HK-2 (cell line): ENCODE results near the gene MPPED2.

ENCODE experiments used
- DNase-seq: peaks from one replicate; pipeline ENCODE4 v3.0.0-alpha.2; 2018; ENCODE audit not compliant: unreplicated experiment

MPPED2 gene

DNA sequence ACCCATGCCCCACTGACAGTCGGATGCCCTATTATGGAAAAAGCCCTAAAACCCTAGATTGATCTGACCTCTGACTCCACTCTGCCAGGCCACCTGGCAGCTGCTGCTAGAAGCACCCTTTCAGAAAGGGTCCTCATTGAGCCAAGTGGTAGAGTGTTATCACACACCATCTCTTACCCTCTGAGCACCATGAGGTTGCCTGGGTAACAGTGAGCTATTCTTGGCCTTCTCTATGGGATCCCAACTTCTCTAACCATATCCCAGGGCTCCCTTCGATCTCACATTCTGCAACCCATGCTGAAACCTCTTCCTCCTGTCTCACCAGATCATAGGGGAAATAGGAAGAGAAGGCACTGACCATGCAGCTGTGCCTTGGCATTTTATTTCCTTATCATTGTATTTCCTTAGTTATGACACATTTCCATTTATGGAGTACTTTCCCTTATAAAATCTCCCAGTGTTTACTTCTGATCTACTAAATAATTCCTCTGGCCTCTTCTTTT, 52.7 kb downstream of the MPPED2 start:
- no peak for DNase-seq

DNA sequence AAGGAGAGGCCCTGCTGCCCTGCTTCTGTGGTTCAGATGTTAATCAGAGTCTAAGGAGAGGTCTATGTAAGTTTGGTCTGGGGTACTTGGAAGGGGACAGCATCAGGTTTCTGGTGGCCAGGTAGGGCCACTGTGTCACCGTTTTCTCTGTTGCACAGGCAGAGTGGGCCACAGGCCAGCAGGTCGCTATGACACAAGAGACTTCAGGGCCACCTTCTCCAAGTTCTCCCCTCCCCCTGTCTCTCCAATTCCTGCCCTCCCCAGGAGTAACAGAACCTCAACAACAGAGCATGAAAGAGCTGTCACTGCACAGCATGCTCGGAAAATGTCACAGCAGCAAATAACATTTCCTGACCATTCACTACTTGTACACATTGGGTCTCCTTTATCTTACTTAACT, 58.6 kb downstream of the MPPED2 start:
- DNase-seq = no peak

DNA sequence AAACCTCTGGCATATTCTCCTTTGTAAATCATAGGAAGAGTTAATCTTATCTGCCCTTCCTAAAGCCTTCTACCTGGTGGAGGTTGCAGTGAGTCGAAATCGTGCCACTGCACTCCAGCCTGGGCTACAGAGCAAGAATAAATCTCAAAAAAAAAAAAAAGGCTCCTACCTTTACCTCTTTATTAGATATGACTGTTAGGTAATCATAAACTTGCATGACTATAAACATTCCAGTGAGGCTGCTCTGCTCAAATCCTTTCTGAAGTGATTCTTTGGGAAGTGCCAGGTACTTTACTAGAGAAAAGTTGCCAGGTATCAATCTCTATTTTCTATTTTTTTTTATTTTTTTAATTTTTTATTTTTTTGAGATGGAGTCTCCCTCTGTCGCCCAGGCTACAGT, 59.6 kb downstream of the MPPED2 start:
- no peak for DNase-seq

DNA sequence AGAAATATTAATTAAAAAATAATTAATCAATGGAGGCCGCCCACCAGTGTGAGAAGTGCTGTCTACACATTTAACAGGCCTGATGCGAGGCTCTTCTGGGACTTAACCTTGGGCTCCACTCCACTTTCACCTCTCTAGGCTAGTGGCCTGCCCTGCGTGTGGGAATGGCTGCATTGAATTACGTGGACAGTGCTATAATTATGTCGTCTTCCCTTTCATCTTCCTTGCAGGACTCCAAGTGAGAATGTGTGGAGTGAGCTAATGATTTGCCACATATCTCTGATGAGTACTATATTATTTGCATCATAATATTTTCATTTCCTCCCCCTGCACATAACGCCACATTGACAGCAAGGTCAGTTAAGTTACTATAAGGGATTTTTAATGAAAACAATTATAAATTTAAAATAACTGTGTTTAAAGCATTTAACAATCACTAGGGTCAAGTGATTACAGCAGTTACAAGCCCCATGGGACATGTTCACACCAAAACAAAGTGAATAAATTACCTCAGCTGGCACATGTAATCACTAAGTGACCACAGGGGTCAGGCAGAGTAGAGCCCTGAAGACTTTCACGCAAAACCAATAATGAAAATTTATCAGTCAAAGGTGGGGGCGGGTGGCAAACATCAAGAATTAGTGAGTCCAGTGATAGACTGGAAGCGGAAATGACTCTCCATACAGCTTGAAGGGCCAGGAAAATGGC, 63.5 kb downstream of the MPPED2 start:
- no peak for DNase-seq

DNA sequence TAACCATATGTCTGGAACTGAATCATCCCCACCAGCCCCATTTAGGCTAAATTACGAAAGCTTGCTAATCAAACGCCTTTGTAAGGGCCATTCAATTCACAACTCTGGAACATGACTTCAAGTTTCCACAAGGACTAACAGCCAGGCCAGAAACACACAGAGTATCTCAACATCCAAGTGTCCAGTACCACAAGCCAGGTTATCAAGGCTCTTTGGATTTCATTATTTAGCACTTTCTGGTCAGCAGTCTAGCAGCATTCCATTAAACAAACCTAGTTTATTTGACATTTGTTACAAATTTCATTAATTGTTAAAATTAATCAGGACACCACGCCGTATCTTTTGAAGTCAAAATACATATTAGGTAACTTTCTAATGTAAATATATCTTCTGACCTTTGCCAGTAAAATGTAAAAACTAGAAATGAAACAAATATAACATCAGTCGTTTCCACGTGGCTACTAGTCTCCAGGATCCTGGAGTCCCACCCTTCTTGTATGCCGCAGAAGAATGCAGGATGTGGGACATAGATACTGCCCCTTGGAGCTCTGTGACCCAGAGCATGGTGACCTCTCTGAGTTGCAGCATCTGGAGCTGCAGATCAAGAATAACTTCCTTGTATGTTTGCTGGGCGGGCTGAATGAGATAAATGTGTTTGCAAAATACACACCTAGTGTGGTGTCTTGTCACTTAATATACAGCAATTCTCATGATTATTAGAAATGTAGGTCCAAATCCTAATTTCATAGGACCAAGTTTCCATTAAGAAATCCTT, 64.7 kb downstream of the MPPED2 start:
- no peak for DNase-seq

DNA sequence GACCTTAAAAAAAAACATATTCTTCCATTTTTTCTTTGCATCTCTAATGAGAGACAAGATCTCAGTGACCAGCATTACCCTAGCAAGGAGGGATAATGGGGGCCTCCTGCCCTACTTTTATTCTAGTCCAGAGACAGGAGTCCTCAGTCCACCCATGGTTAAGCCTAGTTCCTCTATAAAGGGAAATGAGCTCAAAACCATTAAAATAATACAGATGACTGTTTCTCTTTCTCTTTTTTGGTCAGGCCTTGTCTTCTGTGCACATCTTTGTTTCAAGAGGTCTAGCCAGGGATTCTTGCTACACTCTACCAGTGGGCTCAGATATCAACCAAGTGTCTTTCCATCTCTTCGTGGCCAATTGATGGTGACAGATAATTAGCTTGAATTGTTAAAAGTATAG, 73.1 kb downstream of the MPPED2 start:
- DNase-seq = no peak

DNA sequence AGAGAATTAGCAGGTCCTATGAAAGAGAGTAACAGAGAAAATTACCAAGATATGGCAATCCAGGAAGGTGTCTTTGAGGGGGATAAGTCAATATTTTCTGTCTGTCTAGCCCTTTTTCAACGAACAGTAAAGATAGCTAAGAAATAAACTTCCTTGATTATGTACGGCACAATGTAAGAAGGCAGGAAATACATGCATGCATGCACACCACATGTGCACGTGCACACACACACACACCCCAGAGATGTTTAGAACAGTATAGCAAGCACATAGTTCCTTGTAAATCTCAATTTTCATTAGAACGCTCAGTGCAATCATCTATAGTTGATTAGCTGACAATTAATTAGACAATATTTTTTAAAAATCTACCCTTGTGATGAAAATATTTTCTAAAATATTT, 74.7 kb downstream of the MPPED2 start:
- no peak for DNase-seq

DNA sequence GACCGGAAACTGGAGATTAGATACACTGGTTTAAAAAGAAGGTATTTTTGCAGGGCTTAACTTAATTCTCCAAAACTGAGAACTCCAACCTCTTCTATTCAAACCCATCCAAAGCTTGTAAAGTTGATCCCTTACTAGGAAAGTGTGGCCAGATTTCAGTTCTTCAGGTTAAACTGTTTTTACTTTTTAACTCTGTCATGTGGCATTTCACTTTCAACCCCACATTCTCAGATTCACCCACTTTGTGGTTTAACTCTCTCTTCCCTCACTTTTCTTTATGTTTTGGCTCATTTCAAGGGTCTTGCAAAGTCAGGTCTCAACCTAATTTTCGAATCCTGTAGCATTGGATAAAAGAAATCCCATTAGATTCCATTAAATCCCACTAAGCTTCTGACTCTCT, 75.4 kb downstream of the MPPED2 start:
- no peak for DNase-seq

DNA sequence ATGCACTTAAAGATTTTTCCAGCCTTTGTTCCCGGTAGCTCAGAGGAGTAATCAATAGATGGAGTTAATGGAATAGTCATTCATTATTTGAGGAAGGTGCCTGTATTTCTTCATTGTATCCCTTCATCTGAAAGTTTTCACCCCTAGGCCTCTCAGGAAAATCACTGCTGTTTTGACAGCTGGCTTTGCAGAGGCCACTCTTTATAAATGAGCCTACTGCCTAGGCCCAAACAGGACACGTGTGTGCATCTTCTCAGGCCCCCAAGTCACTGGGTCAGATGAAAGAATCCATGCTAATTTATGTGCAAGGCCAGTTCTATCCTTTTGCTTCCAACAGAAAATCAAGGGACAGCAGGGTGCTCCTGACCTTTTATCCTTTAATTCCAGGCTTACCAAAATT, 76.8 kb downstream of the MPPED2 start:
- DNase-seq = no peak

DNA sequence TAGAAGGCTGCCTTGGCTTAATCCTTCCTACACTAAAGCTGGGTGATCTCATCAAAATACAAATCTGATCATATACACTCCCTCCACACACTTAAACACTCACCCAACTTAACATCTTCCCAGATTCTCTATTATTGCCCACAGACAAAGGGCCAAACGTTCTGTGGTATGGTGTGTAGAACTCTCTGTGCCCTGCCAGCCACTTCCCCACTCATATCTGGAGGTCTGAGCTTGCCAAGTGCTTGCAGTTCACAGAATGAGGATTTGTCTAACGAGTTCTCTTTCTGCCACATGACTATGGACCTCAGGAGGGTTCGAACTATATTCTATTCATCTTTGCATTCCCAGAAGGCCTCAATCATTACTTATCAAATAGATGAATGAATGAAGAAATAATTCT, 77.6 kb downstream of the MPPED2 start:
- DNase-seq = no peak

DNA sequence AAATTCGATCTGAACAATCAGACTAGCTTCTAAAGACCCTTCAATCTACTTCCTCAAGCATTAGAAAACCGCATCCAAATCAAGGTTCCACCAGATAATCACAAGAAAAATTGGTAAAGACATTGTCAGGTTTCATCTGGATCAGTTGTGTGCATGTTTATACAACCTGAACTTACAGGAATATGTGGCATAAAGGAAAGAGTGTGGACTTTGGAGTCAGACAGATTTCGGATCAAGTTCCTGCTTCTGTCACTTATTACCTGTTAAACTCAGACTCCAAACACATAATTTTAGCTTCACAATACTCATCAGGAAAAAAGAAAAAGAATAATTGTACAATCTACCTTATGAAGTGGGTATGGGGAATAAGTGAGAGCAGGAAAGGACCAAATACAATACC, 80.5 kb downstream of the MPPED2 start:
- no peak for DNase-seq

DNA sequence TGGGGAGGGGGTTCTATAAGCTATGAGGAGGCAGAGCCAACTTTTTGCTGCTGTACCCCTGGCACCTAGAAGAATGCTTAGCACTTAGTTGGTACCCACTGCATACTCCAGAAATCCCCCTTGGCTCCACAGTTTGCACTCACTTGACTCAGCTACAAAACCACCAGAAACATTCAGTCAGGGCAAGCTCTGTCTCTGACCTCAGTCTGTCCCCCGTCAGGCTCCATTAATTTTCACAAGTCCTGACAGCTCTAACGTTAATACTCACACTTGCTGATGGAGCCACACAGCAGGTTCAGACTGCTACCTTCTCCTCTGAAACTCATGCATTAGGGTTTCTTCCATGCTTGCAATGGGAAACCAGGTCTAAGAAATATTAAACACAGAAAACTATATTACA, 81.7 kb downstream of the MPPED2 start:
- no peak for DNase-seq

DNA sequence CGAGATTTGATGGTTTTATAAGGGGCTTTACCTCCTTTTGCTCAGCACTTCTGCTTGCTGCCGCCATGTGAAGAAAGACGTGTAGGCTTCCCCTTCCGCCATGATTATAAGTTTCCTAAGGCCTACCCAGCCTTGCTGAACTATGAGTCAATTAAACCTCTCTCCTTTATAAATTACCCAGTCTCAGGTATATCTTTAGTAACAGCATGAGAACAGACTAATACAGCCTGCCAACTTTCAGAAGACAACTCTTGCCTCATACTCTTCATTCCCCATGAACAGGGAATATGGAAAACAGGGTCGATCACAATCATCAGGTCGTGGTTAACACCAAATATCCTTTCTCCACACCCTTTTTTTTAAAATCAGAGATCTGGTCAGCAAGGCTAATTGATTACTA, 83.0 kb downstream of the MPPED2 start:
- DNase-seq = no peak

DNA sequence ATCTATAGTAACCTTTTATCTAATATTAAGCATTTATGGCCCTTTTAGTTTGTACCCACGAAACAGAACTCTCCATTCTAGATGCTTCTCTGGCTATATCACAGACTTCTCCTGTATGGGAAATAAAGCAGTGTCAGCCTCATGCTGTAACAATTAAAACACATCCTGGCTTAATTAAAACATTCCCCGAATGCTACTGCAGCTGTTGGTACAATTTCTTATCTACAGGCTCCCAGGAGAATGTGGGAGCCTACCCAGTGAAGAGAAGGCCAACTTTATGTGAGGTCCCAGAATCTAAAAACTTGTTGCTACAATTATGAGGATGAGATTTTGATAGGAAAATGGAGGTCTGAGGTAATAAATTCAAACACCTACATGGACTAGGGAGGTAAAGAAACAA, 83.8 kb downstream of the MPPED2 start:
- DNase-seq = no peak

DNA sequence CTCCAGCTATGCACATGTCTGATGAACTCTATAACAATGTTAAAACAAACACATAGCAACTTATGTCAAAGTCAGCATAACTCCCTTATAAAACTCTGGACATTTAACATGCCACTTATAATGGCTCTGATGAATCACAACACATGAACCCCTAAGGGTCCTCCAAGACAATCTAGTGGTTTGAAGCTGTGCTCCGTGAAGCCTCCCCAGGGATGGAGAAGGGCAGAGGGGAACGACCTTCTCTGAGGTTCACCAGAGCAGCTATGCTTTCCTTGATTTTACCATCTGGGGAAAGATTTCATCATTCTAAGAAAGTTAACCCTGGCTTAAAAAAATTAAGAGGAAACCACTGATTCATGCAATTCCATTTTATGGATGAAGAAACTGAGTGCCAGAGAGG, 84.4 kb downstream of the MPPED2 start:
- no peak for DNase-seq

DNA sequence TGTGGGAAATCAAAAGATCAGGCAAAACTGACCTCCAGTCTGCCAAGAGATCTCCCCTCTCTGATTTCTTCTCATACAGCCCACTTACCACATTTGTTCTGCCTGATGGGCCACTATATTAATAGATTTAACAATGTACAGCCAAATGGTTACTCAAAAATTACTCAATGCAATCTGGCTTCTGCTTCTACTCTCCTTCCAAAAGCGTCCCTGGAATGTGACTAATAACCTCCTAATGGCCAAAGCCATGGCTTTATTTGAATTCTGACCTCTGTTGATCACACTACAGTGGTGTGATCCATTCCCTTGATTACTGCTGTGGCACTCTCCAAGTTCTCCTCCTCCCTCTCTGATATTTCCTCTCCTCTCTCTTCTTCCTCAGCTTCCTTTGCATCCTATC, 86.2 kb downstream of the MPPED2 start:
- no peak for DNase-seq

DNA sequence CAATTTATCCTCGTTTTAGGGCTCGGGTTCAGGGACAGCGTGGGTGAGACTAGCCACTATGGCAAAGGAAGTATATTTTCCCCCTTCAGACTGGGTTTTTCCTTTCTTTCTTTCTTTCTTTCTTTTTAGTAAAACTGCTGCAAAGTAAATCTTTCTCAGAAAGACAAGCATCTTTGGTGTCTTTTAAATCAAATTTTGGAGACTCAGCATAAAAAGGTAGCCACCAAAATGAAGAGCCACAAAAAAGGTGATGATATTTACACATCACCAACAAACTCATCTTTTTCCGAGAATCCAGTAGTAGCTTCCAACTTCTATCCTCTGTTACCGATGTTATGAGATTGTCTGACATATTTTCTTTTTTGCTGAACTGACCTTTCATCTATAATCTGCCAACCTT, 88.6 kb downstream of the MPPED2 start:
- no peak for DNase-seq

DNA sequence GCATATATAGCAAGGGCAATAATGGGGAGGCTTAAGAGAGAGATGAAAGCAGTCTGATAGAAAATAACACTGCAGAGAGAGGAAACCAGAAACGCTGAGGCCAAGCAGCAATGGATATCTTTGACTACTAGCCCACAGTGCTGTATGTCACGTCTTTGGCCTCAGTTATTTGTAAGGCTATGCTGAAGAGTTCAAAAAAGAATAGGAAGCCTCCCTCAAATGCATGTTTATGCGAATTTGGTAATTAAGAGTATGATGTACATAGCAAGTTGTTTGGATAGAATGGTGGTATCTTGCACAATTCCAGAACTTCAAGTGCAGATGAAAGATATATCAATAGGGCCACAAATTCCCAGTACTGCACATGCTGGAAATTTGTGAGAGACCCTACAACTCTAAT, 89.2 kb downstream of the MPPED2 start:
- no peak for DNase-seq

DNA sequence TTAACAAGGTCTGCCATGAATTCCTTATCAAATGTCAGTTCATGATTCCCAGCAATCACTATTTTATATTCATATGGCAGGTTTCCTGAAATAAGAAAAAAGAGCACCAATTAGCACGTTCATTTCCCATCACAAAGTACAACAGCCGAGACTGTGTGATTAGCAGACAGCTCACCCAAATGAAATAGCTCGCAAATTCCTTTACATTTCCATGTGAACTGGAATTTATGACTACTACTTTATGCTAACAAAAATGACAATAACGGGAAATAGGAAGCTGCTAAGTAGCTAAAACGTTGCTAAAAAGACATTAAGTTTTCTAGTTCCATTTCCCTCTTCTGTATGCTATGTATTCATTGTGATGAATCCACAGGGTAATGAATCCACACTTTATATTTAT, 90.7 kb downstream of the MPPED2 start:
- no peak for DNase-seq

DNA sequence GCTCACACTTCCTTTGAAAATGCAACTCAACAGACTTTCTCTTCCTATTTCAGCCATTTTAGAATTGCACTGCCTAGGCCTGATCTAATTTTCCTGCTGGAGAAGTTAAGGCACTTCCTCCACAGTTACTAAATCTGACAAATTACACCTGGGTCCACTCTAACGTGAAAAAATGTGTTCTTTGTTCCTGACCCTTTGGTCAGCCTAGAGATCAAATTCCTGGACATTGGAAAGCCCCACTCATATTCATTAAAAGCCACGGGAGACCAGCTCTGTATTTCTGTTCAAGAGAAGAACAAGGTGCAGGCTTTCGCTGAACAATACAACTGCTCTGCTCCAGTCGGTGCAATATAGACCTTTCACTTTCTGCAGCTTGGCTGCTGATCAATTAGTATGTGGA, 96.6 kb downstream of the MPPED2 start:
- no peak for DNase-seq

DNA sequence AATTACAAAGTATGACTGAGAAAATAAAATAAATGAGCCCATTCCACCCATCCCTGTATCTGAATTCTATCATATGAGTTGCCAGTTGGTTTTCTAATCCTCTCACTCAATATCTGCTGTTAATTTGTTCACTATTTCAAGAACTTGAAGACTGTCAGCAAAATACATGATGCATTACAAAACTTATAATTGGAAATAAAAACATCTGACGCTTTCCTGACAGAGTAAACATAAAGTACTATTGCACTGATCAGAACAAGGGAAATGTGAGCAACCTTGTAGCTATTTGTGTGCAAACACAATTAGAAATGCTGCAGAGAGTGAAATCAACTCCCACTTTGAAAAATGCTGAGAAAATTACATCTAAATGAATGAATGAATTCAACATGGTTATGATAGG, 97.1 kb downstream of the MPPED2 start:
- DNase-seq = no peak

DNA sequence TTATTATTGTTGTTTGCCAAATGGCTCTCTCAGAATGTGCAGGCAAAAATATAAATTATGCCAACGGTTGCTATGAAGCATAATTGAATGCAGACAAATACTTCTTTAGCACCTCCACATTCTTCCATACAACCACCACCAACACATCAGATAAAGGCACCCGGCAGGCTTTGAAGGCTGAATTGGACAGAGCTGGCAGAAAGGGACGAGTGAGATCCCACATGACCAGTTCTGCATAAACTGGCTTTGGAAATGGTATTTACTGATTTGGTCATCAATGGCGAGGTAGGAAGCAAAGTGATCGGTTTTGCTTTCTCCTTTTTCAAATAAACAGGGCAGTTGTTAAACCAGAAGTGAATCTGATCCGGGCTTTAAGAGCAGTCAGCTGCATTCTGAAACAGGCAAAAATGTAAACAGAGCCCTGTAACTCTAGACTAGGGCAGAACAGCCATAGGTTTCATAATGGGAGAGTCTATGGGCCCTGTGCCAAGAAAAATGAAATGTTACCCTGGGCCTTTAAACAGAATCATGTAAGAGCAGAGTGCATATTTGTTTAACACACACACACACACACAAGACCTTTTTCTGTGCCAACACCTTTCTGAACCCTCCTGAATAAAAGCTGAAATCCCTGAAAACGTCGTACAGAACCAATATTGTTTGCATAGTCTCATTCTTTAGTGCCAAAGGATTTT, 97.7 kb downstream of the MPPED2 start:
- no peak for DNase-seq
